ENCODE data around the gene PODNL1. TPM values are rescaled to one million over a fixed set of nuclear protein-coding genes. Genes with fewer than 3 reads are reported as not detected.

PODNL1 gene
- total and polyA plus RNA-seq, 2 of the 13 experiments (the other 11 are each of a cell fraction or from before 2014, with no cell fraction given), result 0.18 TPM; not detected in 1

DNA sequence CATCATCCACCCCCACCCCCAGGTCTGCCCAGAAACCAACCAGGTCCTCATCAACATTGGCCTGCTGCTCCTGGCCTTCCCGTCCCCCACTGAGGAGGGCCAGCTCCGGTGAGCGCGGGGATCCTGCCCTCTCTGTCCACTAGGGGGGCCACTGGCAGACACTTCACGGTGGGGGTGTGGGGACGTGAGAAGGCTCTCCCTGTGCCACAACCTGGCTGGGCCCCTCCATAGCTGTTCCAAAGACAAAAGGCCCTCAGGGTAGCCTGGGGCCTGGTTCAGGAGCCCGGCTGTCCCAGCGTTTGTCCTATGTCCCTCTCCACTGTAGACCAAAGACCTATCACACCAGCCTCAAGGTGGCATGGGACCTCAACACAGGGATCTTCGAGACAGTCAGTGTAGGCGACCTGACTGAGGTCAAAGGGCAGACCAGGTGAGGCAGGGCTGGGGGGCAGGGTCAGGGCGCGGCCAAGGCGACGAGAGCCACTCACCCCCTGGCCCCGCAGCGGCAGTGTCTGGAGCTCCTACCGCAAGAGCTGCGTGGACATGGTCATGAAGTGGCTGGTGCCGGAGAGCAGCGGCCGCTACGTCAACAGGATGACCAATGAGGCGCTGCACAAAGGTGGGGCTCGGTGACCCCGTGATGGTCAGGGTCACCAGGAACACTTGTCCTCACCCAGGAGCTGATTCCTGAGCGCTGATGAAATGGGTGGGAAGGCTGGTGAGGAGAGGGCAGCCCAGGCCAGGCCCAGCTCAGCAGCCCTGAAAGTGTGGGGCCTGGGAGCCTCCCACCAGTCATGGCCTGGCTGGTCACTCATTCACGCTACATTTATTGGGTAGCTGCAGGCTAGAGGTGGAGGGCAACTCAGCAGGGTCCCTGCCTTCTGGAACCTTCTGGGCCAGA is 22.0 kb upstream of the PODNL1 start (continued):
- TF ChIP-seq, protein P1, sequence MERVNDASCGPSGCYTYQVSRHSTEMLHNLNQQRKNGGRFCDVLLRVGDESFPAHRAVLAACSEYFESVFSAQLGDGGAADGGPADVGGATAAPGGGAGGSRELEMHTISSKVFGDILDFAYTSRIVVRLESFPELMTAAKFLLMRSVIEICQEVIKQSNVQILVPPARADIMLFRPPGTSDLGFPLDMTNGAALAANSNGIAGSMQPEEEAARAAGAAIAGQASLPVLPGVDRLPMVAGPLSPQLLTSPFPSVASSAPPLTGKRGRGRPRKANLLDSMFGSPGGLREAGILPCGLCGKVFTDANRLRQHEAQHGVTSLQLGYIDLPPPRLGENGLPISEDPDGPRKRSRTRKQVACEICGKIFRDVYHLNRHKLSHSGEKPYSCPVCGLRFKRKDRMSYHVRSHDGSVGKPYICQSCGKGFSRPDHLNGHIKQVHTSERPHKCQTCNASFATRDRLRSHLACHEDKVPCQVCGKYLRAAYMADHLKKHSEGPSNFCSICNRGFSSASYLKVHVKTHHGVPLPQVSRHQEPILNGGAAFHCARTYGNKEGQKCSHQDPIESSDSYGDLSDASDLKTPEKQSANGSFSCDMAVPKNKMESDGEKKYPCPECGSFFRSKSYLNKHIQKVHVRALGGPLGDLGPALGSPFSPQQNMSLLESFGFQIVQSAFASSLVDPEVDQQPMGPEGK (CRISPR knock-in tag; IDR thresholded peaks at IDR 0.05), result 0 out of 2 replicates have a peak, but pooled peaks have one; percentile 20
- TF ChIP-seq ZNF724P (CRISPR knock-in tag; IDR thresholded peaks at IDR 0.05; ENCODE audit: borderline replicate concordance), result no peak
- 0 out of 2 replicates have a peak, but pooled peaks have one; percentile 13 for TF ChIP-seq SALL1 (CRISPR knock-in tag; IDR thresholded peaks at IDR 0.05)
- no peak for TF ChIP-seq ZSCAN22 (CRISPR knock-in tag; IDR thresholded peaks at IDR 0.05)
- TF ChIP-seq AHR (CRISPR knock-in tag; IDR thresholded peaks at IDR 0.05), result no peak
- no peak for TF ChIP-seq NR3C1 (CRISPR knock-in tag; IDR thresholded peaks at IDR 0.05)
- no peak for TF ChIP-seq TOE1 (CRISPR knock-in tag; IDR thresholded peaks at IDR 0.05)
- TF ChIP-seq, protein P2, sequence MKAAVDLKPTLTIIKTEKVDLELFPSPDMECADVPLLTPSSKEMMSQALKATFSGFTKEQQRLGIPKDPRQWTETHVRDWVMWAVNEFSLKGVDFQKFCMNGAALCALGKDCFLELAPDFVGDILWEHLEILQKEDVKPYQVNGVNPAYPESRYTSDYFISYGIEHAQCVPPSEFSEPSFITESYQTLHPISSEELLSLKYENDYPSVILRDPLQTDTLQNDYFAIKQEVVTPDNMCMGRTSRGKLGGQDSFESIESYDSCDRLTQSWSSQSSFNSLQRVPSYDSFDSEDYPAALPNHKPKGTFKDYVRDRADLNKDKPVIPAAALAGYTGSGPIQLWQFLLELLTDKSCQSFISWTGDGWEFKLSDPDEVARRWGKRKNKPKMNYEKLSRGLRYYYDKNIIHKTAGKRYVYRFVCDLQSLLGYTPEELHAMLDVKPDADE (CRISPR knock-in tag; IDR thresholded peaks at IDR 0.05), result no peak
- TF ChIP-seq TRIM24 (CRISPR knock-in tag; IDR thresholded peaks at IDR 0.05), result no peak
